ENCODE results near the gene ADCY3. TPM values are rescaled to one million over a fixed set of nuclear protein-coding genes. Genes with fewer than 3 reads are reported as not detected.

ADCY3 gene
- total and polyA plus RNA-seq, 9 of the 15 experiments (the other 6 are each of a cell fraction or from before 2014, with no cell fraction given): 1.5 to 54.8 (median 26.3) TPM

DNA sequence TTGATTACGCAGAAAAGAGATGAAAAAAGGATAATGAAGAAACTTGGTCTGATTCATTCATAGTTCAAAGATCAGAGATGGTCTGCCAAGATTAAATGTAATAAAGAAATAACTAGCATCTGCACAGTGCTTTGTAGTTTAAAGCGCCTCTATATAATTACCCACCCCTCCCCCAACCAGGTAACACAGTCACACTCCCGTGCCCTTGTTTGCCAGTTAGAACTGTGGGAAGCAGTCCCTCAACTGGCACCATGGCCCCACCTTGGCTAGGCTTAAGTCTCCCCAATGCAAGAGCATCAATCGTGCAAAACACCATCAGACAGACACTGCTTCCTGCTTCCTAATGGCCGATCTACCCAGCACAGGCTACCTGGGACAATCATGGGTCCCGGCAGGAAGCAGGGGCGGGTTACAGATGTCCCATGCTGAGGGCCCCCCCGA, 11.6 kb downstream of the ADCY3 start:
- Histone ChIP-seq H3K27ac (ENCODE audit: extremely low read depth, low read depth, low read length) (no peak overlapping the region), H3K79me2 (ENCODE audit: control insufficient read depth, insufficient read depth, low read length) (peaks cover 7% of the 10 kb centered on the region; the same call in 2 of the 3 replicates), H3K4me1 (replicated peaks in 1 of 2; ENCODE audit: control insufficient read depth in 2 of 2, insufficient read depth in 2 of 2, low read length in 2 of 2) (no peaks in the 10 kb centered on the region), H3K27me3 (ENCODE audit: control insufficient read depth in 2 of 2, insufficient read depth in 2 of 2, low read length in 2 of 2) (no peaks in the 10 kb centered on the region), H3K9ac (ENCODE audit: insufficient read depth in 1 of 2, low read depth in 2 of 2, low read length in 2 of 2) (peak overlapping the region in 1 of 2 experiments; percentile 26; a peak in 1 of 4 replicates), H4K20me1 (replicated peaks; ENCODE audit: control insufficient read depth, insufficient read depth, low read length) (no peaks in the 10 kb centered on the region), H3K36me3 (ENCODE audit: control insufficient read depth, insufficient read depth, low read length) (peaks cover 36% of the 10 kb centered on the region; the same call in 2 of the 3 replicates), H2AFZ (ENCODE audit: low read depth, low read length) (no peak overlapping the region), H3K4me3 (no peak overlapping the region), H3K9me3 (replicated peaks; ENCODE audit: control insufficient read depth, insufficient read depth, low read depth, low read length) (peaks cover 5% of the 10 kb centered on the region), H3K4me2 (ENCODE audit: insufficient read depth, low read length) (no peak overlapping the region), H3K9me1 (ENCODE audit: control insufficient read depth, insufficient read depth, low read length) (no peaks in the 10 kb centered on the region)
- in situ Hi-C loops (cut with MboI): no loop called here
- ChIA-PET POLR2A (no interaction called here), CTCF (ENCODE audit: low intra/inter-chr PET ratio) (no interaction called here)
- no peak for DNase-seq (ENCODE audit: extremely low read depth in 1 of 4, low spot score in 3 of 4)
- no TSS peak for BruUV-seq (replicated peaks)
- TF ChIP-seq, protein P1, sequence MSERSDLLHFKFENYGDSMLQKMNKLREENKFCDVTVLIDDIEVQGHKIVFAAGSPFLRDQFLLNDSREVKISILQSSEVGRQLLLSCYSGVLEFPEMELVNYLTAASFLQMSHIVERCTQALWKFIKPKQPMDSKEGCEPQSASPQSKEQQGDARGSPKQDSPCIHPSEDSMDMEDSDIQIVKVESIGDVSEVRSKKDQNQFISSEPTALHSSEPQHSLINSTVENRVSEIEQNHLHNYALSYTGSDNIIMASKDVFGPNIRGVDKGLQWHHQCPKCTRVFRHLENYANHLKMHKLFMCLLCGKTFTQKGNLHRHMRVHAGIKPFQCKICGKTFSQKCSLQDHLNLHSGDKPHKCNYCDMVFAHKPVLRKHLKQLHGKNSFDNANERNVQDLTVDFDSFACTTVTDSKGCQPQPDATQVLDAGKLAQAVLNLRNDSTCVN (CRISPR knock-in tag; IDR thresholded peaks at IDR 0.05): no peak
- TF ChIP-seq MTF1 (CRISPR knock-in tag; IDR thresholded peaks at IDR 0.05; ENCODE audit: borderline replicate concordance) (no peak), BRCA1 (IDR thresholded peaks at IDR 0.05) (no peak), BRCA1 (CRISPR knock-in tag; IDR thresholded peaks at IDR 0.05) (no peak), MECOM (CRISPR knock-in tag; IDR thresholded peaks at IDR 0.05) (no peak), CHD1 (IDR thresholded peaks at IDR 0.05; ENCODE audit: low read length) (no peak)
- FAIRE-seq: no peak
- ATAC-seq: no peak
- intact Hi-C loops (cut with micrococcal nuclease): no loop called here
- WGBS (ENCODE audit: insufficient coverage, low coverage, missing lambda C conversion rate): 86% methylated on average over 8 of the region's 8 CpGs
